ENCODE measurements around the gene AUNIP.

AUNIP gene, protein sequence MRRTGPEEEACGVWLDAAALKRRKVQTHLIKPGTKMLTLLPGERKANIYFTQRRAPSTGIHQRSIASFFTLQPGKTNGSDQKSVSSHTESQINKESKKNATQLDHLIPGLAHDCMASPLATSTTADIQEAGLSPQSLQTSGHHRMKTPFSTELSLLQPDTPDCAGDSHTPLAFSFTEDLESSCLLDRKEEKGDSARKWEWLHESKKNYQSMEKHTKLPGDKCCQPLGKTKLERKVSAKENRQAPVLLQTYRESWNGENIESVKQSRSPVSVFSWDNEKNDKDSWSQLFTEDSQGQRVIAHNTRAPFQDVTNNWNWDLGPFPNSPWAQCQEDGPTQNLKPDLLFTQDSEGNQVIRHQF
- 0 to 2.7 (median 0.58) reads per million in 3 experiments for total RNA-seq

DNA sequence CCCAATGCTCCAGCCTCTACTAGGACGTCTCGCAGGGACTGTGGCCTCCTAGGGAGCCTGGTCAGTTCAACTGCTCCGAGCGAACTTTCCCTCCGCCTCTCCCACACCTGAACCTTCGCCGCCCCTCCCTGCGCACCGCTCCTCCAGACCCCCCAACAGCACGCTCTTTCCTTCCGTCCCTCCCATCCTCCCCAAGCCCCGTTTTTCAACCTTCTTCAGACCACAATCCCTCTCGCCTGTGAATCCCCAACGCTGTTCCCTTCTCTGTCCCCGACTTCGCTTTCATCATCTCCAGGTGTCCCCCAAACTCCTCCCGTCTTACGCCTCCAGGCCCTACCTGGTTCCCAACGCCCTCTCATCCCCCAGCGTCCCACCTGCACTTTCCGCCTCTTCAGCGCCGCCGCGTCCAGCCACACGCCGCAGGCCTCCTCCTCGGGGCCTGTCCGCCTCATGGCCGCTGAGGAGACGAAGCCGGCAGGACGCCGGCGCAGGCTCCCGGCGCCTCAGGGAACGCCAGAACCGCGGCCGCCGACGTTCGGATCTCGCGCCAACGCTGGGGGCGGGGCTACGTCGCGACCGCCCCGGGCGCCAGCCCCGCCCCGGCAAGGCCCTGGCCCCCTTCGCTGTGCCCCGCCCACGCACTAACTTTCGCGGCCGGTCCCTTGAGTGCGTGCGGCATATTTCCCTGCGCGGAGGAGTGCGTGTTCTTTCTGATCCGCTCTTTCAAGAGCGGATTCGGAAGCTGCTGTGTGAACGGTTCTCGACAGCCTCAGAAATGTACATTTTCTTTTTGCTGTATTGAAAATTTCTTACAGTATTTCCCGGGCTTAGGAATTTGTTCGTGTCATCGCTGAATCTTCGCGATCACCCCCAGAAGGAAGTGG is at the start of gene AUNIP:
AUNIP (minus strand) TSS at position 552 of the 884 bp plus-strand sequence; CDS start at position 452, 100 bp downstream.
- peak; percentile 87 for DNase-seq

DNA sequence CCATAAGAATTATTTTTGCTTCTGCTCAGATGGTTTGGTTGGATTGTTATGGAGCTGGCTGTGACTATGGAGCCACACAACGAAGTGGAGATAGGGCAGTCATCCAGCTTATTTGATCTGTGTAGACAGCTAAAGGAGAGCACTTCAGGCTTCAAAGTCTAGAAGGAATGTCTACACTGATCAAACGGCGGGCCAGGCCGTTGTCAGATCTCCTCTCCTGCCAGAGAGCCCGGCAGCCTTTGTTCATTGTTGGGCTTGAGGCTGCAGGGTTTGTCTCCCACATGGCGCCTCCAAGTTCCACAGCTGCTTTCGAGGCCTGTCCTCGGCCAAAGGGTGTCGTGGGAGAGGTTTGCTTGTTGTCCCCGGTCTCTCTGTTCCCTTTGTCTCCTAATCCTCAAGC is 49.8 kb upstream of the AUNIP start:
- no peak for DNase-seq

DNA sequence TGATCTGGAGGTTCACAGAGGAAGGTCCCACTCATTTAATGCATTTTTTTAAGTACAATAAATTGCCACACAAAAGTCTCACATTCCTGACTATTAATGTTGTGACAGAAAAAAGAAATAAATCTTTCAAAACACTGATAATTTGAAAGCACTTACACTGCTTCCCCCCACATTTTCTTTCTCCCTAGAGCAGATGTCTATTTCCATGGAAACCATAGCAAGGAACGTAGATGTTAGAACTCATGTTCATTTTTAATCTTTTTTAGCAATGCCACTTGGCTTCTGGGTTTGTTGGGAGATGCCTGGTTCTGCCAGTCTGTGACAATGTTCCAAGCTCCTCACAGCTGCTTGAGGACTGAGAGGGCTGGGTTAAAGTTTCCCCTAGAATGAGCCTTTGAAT is 48.9 kb upstream of the AUNIP start:
- no peak for DNase-seq

DNA sequence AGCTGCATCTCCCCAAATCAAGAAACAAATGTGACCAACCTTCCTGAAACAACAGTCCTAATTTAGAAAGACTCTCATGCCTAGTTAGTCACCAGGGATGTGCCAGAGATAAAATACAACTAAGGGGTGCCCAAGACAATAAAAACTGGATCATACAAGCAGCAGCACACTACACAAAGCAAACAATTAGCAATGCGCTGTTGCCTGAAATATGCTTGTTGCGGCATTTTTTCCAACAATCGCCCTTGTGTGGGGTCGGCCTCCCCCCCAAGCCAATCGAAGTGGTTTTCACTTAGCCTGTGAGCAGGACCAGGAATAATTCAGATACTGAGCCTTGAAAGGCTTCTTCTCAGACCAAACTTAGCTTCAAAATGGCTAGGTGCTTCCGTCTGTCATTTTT is 48.3 kb upstream of the AUNIP start:
- no peak for DNase-seq

DNA sequence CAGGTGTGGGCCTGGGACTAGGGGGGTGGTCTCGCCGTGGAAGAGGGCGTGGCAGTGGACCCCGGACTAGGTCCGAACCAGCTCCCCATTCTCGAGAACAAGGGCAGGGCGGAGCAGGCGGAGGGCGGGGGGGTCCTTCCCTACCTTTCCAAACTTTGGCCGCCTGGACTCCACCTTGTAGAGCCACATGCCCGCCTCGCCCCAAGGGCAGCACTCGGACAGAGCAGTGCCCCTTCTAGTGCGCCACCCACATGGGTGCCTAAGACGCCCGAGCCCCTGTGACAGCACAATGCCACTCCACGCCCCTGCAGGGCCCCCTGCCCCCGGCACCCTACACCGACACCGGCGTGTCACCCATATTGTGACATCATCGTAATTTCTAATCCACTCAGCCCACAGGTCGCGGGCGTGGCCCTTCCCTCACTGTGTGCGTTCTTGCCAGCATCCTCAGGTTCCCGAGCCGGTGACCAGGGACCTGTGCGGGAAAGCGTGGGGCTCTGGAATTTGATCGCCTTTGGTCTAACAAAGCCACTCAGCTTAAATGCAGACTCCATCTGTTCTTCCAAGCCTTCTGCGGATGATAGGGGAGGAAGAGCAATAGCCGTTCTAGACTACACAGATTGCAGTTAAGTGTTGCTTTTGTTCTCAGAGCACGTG is 47.5 kb upstream of the AUNIP start:
- peak; percentile 39 for DNase-seq

DNA sequence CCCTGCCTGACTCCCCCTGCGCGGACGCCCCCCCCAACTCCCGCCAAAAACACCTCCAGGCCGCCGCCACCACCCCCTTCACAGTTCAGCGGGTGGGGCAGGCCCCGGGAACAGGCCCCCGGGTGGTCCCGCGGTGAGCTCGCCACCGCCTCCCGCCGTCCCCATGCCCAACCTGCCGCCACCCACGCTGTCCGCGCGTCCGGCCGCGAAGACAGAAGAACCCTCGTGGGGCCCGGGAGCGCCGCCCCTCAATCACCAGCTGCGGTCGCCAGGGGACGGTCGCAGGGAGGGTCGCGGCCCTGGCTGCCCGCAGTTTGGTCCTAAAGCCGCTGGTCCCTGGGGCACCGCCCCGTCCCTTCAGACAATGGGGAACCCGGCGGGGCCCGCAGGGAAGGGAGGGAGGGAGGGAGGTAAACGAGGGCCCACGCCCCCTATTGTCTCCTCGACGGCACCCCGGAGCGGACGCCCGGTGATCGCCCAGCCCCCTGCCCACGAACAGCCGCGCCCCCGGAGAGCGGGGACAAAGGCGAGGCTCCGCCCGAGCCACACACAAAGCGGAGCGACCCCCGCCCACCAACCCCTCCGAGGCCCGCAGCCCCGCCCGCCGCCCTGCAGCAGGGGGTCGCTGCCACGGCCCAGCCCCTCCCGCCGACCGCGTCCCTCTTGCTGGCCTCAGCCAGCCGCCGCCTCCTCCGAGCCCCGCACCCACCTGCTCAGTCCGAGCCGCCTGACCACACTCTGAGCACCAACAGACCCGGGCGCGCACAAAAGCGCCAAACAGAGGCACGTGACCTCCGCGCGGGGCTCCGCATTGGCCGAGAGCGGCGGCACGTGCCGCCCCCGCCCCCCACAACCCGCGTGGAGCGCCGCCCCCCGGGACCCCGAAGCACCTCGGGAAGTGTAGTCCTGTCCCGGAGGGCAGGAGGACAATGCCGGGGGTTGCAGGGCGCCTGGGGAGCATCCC is 46.7 kb upstream of the AUNIP start, which contains the start of gene STMN1:
STMN1 (minus strand) TSS at position 740 of the 964 bp plus-strand sequence. CDS start 1,743 bp downstream, outside the sequence.
- peak; percentile 70 for DNase-seq

DNA sequence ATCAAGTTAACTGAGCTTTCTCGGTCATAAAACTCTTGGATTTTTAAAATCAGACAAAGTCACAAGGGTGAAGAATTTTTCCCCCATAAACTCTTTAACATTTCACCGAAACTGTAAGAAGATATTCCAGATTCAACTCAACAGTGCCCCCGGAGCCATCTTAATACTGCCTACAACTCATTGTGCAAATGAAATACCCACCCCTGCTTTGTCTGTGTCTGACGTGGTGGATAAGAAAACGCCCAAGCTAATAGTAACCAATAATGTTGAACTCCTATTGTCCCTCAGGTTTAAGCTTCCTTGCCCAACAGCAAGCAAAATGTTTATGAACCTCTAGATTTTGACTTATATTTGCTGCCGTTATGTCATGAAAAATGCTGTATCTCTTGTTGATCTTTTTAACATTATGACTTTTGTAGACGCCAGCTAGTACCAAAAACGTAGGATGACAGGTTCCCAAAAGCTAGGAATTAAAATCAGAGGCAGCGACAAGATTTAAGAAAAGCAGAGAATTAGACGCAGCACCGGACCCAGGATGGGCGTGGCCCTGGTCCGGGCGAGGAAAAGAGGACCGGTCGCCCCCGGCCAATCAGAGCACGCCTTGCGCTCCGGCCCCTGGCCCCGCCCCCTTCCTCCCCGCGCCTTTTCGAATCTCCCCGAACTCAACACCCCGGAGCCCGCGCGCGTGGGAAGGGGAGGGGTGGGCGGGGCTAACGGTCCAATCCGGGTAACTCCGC is 45.9 kb upstream of the AUNIP start:
- DNase-seq: peak; percentile 68

DNA sequence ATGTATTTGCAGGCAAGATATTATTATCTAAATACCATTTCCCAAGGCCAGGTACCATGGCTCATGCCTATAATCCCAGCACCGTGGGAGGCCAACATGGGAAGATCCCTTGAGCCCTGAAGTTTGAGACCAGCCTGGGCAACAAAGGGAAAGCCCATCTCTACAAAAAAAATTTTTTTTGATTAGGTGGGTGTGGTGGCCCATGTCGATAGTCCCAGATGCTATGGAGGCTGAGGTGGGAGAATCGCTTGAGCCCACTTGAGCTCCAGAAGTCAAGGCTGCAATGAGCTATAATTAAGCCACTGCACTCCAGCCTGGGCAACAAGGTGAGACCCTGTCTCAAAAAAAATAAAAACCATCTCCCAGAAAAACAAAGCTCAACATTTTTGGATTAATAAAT is 44.7 kb upstream of the AUNIP start:
- no peak for DNase-seq

DNA sequence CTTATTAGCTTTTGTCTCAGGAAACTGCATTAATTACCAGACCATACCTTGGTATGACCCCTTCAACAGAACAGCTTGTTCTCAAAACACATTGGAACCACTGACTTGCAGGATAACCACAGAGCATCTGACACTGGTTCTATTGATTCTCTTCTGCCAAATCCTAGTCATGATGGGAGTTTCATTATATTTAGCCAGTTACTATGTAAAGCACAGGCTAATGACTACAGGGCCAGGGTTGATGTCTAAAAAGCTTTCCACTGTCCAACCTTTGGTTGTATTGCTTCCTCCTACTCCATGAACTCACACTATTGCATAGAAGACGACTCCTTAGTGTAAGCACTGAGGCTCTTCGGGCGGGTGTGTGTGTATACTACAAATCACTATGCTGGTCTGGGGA is 43.2 kb upstream of the AUNIP start:
- DNase-seq: no peak

DNA sequence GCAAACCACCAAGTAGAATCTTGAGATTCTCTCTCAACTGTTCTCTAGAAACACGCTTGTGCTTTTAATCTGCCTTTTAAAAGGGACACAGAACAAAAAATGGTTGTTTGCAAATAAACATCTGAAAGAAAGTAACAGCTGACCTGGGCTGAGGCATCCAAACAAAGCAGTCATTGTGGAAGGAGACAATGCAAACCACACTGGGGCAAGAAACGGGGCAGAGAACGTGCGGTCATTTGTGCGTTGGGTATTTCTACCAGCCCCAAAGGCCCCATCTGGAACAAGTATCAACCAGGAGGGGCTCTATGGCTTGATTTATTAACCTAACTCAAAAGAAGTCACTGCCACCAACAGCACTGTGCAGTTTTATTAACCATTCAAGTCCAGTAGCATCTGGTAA is 41.0 kb upstream of the AUNIP start:
- DNase-seq: no peak

DNA sequence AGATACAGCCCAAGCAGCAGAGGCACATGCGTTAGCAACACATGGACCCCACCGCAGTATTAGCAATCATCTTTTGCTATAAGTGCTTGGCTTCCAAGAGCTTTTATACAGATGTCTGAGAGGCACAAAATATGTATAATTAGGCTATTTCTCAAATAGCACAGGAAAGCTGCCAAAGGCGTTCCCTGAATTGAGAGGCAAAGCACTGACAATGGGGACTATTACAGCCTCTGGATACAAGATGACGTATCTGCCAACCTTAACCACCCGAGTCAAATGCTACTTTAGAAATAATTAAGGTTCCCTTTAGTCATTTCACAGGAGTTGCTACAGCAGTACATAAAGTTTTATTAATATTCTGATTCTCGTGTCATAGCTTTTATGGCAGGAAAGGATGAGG is 40.5 kb upstream of the AUNIP start:
- DNase-seq: no peak

DNA sequence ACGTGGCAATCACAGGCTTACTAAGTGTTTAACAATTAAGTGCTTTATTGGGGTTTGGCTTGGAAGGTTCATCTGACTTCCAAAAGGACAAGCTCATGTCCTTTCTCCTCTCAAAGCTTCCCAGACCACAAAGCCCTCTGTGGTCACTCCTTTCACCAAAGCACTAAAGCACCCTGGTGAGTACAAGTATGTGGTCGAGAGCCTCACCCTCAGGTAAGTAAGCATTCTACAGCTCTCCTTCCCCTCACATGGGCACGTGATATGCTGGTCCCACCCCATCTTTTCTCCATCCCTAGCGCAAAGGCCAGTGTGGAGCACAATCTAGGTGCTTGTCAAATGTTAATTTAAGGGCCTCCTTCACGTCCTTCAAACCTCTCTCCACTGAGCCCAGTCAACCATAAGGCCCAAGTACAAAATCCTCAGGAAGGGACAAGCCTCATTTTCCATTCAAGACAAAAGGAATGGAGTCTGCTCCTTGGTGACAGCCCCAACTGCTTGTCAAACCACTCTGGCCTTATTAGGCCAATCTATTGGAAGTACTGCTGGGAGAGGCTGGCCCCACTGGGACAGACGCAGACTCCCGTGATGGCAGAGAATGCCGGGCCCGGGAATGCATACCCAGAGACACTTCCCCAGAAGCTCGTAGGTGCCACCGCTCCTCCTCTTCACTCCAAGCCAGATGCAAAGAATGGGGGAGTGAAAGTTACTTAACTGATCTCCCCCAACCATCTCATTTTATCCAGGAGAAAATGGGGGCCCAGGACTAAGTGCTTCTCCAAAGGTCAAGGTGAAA is 39.2 kb upstream of the AUNIP start:
- no peak for DNase-seq

DNA sequence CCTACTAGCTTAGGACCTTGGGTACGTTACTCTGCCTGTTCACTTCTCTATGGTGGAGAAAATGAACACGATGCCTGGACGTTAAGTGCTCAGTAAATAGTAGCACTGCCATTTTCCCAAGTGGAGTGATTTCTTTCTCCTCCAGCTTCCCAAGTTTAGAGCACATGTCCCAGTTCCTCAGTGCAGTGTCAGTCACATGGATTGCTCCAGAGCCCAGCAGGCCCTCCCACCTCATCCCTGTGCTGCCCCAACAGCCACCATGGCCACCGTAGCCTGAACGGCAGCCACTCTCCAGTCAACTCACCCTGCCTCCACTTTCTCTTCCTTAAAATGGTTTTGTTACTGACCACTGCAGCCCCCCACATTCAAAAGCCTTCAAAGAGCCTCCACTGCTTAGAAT is 38.5 kb upstream of the AUNIP start:
- no peak for DNase-seq

DNA sequence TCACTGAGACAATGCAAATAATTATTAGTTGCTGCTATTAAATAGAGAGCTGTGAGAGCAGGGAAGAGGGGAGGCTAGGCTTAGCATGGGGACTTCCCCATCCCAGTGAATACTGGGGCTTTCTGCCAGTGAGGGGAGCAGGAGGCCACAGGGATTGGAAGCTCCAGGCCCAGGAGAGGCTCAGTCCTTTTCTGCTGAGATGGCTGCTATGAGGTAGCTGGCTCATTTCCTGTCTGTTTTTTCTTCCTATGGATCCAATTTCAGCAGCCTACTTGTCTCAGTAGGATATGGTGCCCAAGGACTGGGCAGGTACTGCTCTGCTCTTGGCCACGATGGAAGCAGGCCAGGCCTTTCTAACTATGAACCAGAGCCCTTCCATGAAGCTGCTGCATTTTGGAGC is 37.0 kb upstream of the AUNIP start:
- no peak for DNase-seq

DNA sequence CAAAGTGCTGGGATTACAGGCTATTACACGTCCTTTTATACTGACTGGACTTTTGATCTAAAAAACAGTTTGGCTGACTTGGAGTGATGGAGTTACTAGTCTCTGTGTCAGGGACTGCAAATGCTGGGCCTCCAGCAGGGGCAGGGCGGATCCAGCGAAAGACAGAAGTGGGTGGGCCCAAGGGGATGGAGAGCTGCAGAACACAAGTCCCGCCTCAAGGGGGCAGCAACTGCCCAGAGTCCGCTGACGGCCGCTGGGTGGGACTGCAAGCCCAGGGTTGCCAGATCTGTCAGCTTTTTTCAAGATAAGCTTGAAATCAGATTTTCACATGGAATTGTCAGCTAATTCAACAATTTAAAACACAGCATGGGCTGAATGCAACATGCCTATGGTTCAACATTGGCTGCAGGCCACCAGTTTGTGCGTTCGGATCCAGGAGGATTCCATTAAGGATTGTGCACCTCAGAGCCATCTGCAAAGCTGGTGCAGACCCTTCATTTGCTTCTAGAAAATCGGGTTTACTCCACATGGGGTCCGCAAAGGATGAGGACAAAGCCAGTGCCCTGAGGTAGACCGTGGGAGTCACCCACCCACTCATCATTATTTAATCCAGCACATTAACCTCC is 36.2 kb upstream of the AUNIP start:
- peak; percentile 90 for DNase-seq

DNA sequence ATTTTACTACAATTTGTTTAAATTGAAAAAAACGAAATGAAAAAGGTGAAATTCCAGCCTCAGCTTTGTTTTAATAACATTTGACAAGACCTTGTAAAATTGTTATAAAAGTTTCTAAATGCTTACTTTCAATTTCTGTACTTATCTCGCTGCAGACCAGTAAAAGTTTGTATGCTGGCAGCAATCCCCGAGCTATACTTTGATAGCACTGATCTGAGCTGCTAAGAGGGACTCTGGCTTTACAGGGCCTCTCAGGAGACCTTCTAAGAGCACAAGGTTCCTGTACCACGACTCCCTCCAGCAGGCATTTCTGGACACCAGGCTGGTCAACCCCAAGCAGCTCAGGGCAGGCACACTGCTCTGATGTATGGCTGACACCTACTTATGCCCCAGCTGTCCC is 33.9 kb upstream of the AUNIP start:
- no peak for DNase-seq

DNA sequence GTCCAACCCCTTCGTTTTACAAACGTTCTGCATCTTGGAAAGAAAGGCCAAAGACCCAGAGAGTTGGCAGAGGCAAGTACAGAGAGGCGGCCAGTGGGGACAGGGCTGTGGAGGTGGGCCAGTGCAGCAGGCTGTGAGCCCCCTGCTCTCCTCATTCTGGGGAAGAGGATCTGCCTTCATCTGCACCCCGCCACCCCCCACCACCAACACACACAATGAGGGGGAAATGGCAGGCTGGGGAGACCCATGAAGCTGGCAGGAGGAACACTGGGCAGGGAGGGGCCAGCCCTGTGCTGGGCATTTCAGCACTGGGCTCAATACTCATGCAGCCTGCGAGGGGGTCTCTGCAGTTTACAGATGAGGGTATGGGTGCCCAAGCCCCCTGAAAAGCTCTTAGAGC is 32.3 kb upstream of the AUNIP start:
- DNase-seq: no peak

DNA sequence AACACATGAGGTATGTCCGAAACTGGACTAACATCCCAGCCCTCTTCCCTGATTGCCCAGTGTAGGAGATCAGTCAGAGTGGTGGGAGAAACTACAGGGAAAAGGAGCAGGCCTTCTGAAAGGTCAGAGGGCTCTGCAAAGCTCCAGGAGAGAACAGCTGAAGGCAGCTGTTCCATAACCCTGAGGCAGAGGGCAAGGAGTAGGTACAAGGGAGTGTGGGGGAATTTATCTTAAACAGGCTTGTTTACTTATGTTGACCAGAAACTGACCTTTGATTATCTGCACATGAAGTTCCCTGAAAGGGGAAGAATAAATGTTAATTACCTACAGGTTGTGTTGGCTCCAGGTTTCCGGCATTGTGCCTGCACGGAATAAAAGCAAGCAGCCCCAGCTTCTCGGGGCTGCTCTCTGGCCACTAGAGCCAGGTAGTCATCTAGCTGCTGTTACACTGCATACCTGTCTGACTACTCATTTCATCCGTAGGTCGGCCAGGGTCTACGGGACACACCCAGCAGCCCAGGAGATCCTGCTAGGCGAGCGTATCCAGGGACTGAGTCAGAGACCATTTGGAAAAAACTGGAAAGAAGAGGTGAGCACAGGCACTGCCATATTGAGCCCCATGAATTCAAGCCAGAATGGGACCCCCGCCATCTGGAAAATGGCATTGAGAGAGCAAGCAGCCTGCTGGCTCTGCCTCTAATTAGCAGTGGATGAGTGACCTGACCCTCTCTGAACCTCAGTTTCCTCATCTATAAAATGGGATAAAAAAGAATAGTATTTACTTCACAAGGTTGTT is 31.2 kb upstream of the AUNIP start:
- DNase-seq: no peak

DNA sequence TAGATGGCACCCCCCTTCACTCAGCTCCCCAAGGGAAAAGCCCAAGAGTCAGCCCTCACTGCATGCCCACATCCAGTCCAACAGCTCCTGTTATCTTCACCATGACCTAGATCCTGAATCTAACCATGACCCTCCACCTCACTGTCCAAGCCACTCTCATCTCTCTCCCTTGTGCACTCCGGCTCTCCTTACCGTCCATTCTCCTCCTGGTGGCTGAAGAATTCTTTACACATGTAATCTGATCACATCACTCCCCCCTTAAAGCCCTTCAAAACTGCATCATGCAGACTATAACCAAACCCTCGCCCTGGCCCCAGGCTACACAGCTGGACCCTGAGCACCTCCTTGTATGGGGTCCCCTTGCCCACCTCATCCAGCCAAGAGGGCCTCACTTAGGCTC is 30.2 kb upstream of the AUNIP start:
- DNase-seq: no peak

Measured in central memory CD4-positive, alpha-beta T cell (primary cell).